SU-DHL-6 (cell line): ENCODE measurements around the gene SLC22A17.

Experiments used
- H2AFZ ChIP-seq: fragments of 200-600 bp; sonication (generic); 2 replicates; pipeline ENCODE4 v1.6.1; 2014; ENCODE audit warnings: low read depth, mild to moderate bottlenecking, moderate library complexity, mixed read lengths, antibody characterized with exemption, low read length; ENCODE audit not compliant: severe bottlenecking
- H3F3A ChIP-seq: fragments of 200-600 bp; shearing (Covaris generic); 2 replicates; pipeline ENCODE4 v1.6.0; 2016; ENCODE audit warnings: antibody characterized with exemption, mild to moderate bottlenecking; ENCODE audit not compliant: insufficient read depth
- H3K27ac ChIP-seq: fragments of 200-600 bp; sonication (generic); 2 replicates; pipeline ENCODE4 v1.5.1; 2016; ENCODE audit warnings: low read depth, mild to moderate bottlenecking, low read length, moderate library complexity, mixed read lengths
- H3K27me3 ChIP-seq: fragments of 200-600 bp; sonication (generic), shearing (Covaris generic); 2 replicates; pipeline ENCODE4 v1.6.0; 2014; ENCODE audit warnings: mild to moderate bottlenecking, low read length
- H3K36me3 ChIP-seq: fragments of 200-600 bp; sonication (generic); 2 replicates; pipeline ENCODE4 v1.6.1; 2014; ENCODE audit warnings: mild to moderate bottlenecking, low read length, mixed read lengths
- H3K4me2 ChIP-seq: fragments of 300-600, 200-600 bp; shearing (Covaris generic), sonication (generic); 2 replicates; pipeline ENCODE4 v1.6.0; 2014; ENCODE audit warnings: low read length, low read depth, mild to moderate bottlenecking; ENCODE audit not compliant: poor library complexity, severe bottlenecking
- H3K4me3 ChIP-seq: fragments of 200-600 bp; sonication (generic); 2 replicates; pipeline ENCODE4 v1.5.1; 2014; ENCODE audit warnings: antibody characterized with exemption, low read length, mild to moderate bottlenecking, mixed read lengths; ENCODE audit not compliant: insufficient read depth, poor library complexity, severe bottlenecking
- H3K79me2 ChIP-seq: fragments of 200-600 bp; sonication (generic); 2 replicates; pipeline ENCODE4 v1.6.1; 2014; ENCODE audit warnings: mild to moderate bottlenecking, low read length, moderate library complexity; ENCODE audit not compliant: insufficient read depth
- H3K9ac ChIP-seq: fragments of 200-600 bp; sonication (generic); 2 replicates; pipeline ENCODE4 v1.7.0; 2014; ENCODE audit warnings: mild to moderate bottlenecking, low read length
- H3K9me2 ChIP-seq: fragments of 200-600 bp; sonication (generic); replicated peaks from 2 replicates; pipeline ENCODE4 v1.6.1; 2014; ENCODE audit warnings: low read length; ENCODE audit not compliant: insufficient read depth
- H3K9me3 ChIP-seq: fragments of 200-600 bp; sonication (generic); 2 replicates; pipeline ENCODE4 v1.6.1; 2014; ENCODE audit warnings: low read length, mixed read lengths; ENCODE audit not compliant: insufficient read depth
- H4K20me1 ChIP-seq: fragments of 200-600 bp; sonication (generic); 2 replicates; pipeline ENCODE4 v1.6.1; 2014; ENCODE audit warnings: low read depth, mild to moderate bottlenecking, antibody characterized with exemption, low read length, moderate library complexity, mixed read lengths
- EZH2phosphoT487 ChIP-seq: fragments of 200-600 bp; sonication (generic), shearing (Covaris generic); conservative IDR thresholded peaks from 2 replicates; pipeline ENCODE4 v1.6.1; 2018; ENCODE audit warnings: mild to moderate bottlenecking, antibody characterized with exemption, low read length, moderate library complexity, mixed read lengths
- TF ChIP-seq, protein P1 (sequence below): fragments of 200-600 bp; sonication (generic); IDR thresholded peaks from one replicate; pipeline ENCODE4 v1.5.1; 2017; ENCODE audit warnings: antibody characterized with exemption, mild to moderate bottlenecking, low read length, moderate library complexity; ENCODE audit not compliant: insufficient read depth, poor library complexity, severe bottlenecking

Gene SLC22A17

GRCh38 chr14:23399136-23399535 is 46.4 kb upstream of the SLC22A17 start:
- Histone ChIP-seq H3K9me3 (no peaks in the 10 kb centered on the region), H3K27me3 (no peaks in the 10 kb centered on the region), H3K9ac (no peak overlapping the region), H3F3A (no peaks in the 10 kb centered on the region), H3K36me3 (no peaks in the 10 kb centered on the region), H3K27ac (no peak overlapping the region), H4K20me1 (no peaks in the 10 kb centered on the region), H3K4me2 (no peak overlapping the region), H3K79me2 (no peaks in the 10 kb centered on the region), H3K4me3 (no peak overlapping the region), H3K9me2 (no peaks in the 10 kb centered on the region), H2AFZ (no peak overlapping the region)
- TF ChIP-seq, protein P1, sequence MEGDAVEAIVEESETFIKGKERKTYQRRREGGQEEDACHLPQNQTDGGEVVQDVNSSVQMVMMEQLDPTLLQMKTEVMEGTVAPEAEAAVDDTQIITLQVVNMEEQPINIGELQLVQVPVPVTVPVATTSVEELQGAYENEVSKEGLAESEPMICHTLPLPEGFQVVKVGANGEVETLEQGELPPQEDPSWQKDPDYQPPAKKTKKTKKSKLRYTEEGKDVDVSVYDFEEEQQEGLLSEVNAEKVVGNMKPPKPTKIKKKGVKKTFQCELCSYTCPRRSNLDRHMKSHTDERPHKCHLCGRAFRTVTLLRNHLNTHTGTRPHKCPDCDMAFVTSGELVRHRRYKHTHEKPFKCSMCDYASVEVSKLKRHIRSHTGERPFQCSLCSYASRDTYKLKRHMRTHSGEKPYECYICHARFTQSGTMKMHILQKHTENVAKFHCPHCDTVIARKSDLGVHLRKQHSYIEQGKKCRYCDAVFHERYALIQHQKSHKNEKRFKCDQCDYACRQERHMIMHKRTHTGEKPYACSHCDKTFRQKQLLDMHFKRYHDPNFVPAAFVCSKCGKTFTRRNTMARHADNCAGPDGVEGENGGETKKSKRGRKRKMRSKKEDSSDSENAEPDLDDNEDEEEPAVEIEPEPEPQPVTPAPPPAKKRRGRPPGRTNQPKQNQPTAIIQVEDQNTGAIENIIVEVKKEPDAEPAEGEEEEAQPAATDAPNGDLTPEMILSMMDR = no peak
- no peak for TF ChIP-seq EZH2phosphoT487

DNA sequence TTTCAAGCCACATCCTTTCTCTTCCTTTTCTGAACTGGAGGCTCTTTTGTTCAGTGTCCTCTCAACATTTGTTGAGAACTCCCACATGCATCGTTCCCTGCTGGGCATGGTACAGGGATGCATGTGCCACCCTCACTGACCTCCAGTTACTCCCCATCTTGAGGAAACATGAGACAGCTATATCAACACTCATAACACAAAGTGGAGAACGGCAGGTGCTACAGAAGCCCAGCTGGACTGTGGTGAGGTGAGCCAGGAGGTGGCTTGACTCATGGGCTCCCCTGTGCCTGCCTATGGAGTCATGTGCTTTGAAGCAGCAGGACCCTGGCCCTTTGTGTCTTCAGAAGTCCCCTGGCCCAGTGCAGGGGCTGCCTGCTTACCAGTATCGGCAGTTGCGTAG is 45.7 kb upstream of the SLC22A17 start:
- H3K9me2 ChIP-seq = no peaks in the 10 kb centered on the region
- TF ChIP-seq EZH2phosphoT487 = no peak
- TF ChIP-seq, protein P1 = no peak
- no peaks in the 10 kb centered on the region for H3F3A ChIP-seq
- H3K27me3 ChIP-seq = no peaks in the 10 kb centered on the region
- no peak overlapping the region for H2AFZ ChIP-seq
- no peak overlapping the region for H3K4me2 ChIP-seq
- no peak overlapping the region for H3K9ac ChIP-seq
- no peaks in the 10 kb centered on the region for H3K9me3 ChIP-seq
- H4K20me1 ChIP-seq = no peaks in the 10 kb centered on the region
- no peak overlapping the region for H3K4me3 ChIP-seq
- H3K36me3 ChIP-seq = no peaks in the 10 kb centered on the region
- H3K27ac ChIP-seq = no peak overlapping the region
- no peaks in the 10 kb centered on the region for H3K79me2 ChIP-seq

GRCh38 chr14:23396781-23397407 is 44.2 kb upstream of the SLC22A17 start:
- no peaks in the 10 kb centered on the region for H3K27me3 ChIP-seq
- H2AFZ ChIP-seq = no peak overlapping the region
- H4K20me1 ChIP-seq = no peaks in the 10 kb centered on the region
- TF ChIP-seq EZH2phosphoT487 = no peak
- TF ChIP-seq, protein P1 = no peak
- H3K79me2 ChIP-seq = no peaks in the 10 kb centered on the region
- H3K9ac ChIP-seq = no peak overlapping the region
- no peaks in the 10 kb centered on the region for H3K36me3 ChIP-seq
- no peak overlapping the region for H3K4me2 ChIP-seq
- no peak overlapping the region for H3K27ac ChIP-seq
- H3K9me3 ChIP-seq = no peaks in the 10 kb centered on the region
- H3K4me3 ChIP-seq = no peak overlapping the region
- H3K9me2 ChIP-seq = no peaks in the 10 kb centered on the region
- no peaks in the 10 kb centered on the region for H3F3A ChIP-seq
